Measurements from ENCODE around the gene HOXC10. TPM values are rescaled to one million over a fixed set of nuclear protein-coding genes. Genes with fewer than 3 reads are reported as not detected.
A peak's percentile ranks its signal among the peaks of the same experiment; 100 is the strongest.

The HOXC10 gene
- total RNA-seq, 1 experiment from 2014 or later: not detected

DNA sequence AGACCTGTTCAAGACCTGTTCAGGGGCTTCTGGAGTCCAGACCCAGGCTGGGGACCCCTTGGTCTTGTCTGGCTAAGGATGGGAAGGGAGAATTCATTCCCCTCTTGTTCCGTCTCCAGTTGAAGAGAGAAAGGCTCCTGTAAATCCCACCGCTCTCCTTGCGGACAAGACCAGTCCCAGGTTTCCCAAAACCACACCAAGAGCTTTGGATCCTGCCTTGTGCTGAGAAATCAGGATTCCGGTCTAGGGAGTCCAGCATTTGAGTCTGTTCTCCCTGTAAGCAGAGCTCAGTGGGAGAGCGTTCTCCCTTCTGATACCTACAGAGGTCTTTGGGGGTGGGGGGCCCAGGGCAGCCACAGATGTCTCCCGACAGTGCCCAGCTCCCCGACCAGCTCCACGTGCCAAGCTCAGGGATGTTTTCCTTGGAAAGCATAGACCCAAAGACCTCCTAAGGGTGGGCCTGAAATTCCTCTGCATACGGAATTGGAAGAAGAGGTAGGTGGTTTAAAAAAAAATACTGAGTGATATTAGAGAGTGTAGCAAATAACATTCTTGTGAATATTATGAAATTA lies 44.4 kb upstream of the HOXC10 start:
- peaks cover 15% of the 10 kb centered on the region for H3K36me3 Mint-ChIP-seq (ENCODE audit: insufficient read depth, unreplicated experiment)
- peaks cover 40% of the 10 kb centered on the region for H3K4me1 Mint-ChIP-seq (ENCODE audit: insufficient read depth, unreplicated experiment)
- H3K4me3 Mint-ChIP-seq (ENCODE audit: unreplicated experiment): peak overlapping the region; percentile 78
- peak; percentile 14 for DNase-seq (ENCODE audit: unreplicated experiment)
- no TSS peak for BruUV-seq (replicated peaks)
- no peaks in the 10 kb centered on the region for H3K9me3 Mint-ChIP-seq (ENCODE audit: unreplicated experiment)
- CTCF ChIA-PET: interaction anchor here (0.6 to 4.1 kb wide), 13 partner anchors 18 to 274 kb away, joined by 3 to 21 read pairs (median 4); partner anchors contain the start of genes HOXC11 and HOXC5
- peak overlapping the region; percentile 68 for H3K27ac Mint-ChIP-seq (ENCODE audit: low read depth, unreplicated experiment)
- intact Hi-C loops (cut with micrococcal nuclease): no loop called here
- POLR2A ChIA-PET: interaction anchor here (0.7 to 4.8 kb wide), 11 partner anchors 10 to 194 kb away, joined by 3 to 59 read pairs (median 7); partner anchors contain the start of genes HOTAIR, HOXC11, HOXC12 and HOXC8
- H3K27me3 Mint-ChIP-seq (ENCODE audit: insufficient read depth, unreplicated experiment): no peaks in the 10 kb centered on the region
- TF ChIP-seq, protein P1, sequence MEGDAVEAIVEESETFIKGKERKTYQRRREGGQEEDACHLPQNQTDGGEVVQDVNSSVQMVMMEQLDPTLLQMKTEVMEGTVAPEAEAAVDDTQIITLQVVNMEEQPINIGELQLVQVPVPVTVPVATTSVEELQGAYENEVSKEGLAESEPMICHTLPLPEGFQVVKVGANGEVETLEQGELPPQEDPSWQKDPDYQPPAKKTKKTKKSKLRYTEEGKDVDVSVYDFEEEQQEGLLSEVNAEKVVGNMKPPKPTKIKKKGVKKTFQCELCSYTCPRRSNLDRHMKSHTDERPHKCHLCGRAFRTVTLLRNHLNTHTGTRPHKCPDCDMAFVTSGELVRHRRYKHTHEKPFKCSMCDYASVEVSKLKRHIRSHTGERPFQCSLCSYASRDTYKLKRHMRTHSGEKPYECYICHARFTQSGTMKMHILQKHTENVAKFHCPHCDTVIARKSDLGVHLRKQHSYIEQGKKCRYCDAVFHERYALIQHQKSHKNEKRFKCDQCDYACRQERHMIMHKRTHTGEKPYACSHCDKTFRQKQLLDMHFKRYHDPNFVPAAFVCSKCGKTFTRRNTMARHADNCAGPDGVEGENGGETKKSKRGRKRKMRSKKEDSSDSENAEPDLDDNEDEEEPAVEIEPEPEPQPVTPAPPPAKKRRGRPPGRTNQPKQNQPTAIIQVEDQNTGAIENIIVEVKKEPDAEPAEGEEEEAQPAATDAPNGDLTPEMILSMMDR (IDR thresholded peaks at IDR 0.05; ENCODE audit: unreplicated experiment): no peak

DNA sequence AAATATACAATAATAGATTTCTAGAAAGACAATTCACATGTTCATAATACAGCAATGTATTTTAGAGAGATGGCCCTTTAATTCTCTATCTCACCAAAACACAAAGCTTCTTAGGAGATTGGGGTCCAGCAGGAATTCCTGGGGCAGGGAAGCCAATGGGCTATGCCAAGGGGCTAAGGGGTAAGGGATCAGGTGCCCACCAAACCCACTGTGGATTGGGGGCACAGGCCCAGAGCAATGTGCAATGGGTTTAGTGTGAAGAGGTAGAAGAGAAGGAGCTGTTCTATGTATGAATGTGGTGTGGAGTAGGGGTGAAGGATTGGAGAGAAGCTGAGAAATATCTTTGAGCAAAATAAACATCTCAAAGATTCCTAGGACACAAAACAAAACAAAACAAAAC lies 43.8 kb upstream of the HOXC10 start:
- ChIA-PET POLR2A (interaction anchor here (0.8 to 4.8 kb wide), 6 partner anchors 13 to 195 kb away, joined by 3 to 59 read pairs (median 4); partner anchors contain the start of genes HOTAIR, HOXC11 and HOXC12), CTCF (interaction anchor here (0.6 to 4.1 kb wide), 7 partner anchors 32 to 198 kb away, joined by 3 to 21 read pairs (median 4); partner anchors contain the start of genes HOXC10 and HOXC11)
- peak overlapping the region; percentile 41 for H3K27ac Mint-ChIP-seq (ENCODE audit: low read depth, unreplicated experiment)
- intact Hi-C loops (cut with micrococcal nuclease): no loop called here
- H3K4me1 Mint-ChIP-seq (ENCODE audit: insufficient read depth, unreplicated experiment): peaks cover 40% of the 10 kb centered on the region
- H3K27me3 Mint-ChIP-seq (ENCODE audit: insufficient read depth, unreplicated experiment): no peaks in the 10 kb centered on the region
- peaks cover 15% of the 10 kb centered on the region for H3K36me3 Mint-ChIP-seq (ENCODE audit: insufficient read depth, unreplicated experiment)
- DNase-seq (ENCODE audit: unreplicated experiment): no peak
- H3K9me3 Mint-ChIP-seq (ENCODE audit: unreplicated experiment): no peaks in the 10 kb centered on the region
- TF ChIP-seq, protein P1 (IDR thresholded peaks at IDR 0.05; ENCODE audit: unreplicated experiment): no peak
- no TSS peak for BruUV-seq (replicated peaks)
- H3K4me3 Mint-ChIP-seq (ENCODE audit: unreplicated experiment): peak overlapping the region; percentile 62

DNA sequence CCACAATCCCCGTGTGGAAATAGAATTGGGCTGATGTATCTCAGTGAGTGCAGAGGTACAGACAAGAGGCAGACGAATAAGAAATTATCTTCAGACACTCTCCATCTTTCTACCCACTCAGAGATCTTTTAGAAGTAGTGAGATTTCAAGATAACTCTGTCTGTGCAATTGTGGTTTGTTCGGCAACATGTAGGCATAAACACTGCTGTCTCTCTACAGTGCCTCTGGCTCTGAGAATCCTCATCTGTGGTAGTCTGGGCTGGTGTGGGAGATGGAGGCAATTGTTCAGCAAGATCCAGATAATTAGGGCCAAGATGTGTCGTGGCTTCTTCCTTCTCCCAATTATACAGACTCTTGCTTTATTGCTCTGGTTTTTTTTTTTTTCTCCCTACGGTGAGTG lies 43.2 kb upstream of the HOXC10 start:
- peaks cover 40% of the 10 kb centered on the region for H3K4me1 Mint-ChIP-seq (ENCODE audit: insufficient read depth, unreplicated experiment)
- peak overlapping the region; percentile 62 for H3K4me3 Mint-ChIP-seq (ENCODE audit: unreplicated experiment)
- H3K27me3 Mint-ChIP-seq (ENCODE audit: insufficient read depth, unreplicated experiment): no peaks in the 10 kb centered on the region
- BruUV-seq (replicated peaks): no TSS peak
- TF ChIP-seq, protein P1 (IDR thresholded peaks at IDR 0.05; ENCODE audit: unreplicated experiment): no peak
- ChIA-PET POLR2A (interaction anchor here (0.8 to 4.8 kb wide), 4 partner anchors 12 to 195 kb away, joined by 3 to 59 read pairs (median 4); partner anchors contain the start of genes HOTAIR, HOXC11 and HOXC12), CTCF (interaction anchor here (0.6 to 4.1 kb wide), 7 partner anchors 43 to 273 kb away, joined by 3 to 21 read pairs (median 3); partner anchors contain the start of gene HOXC10)
- no peak for DNase-seq (ENCODE audit: unreplicated experiment)
- H3K27ac Mint-ChIP-seq (ENCODE audit: low read depth, unreplicated experiment): peak overlapping the region; percentile 41
- H3K9me3 Mint-ChIP-seq (ENCODE audit: unreplicated experiment): no peaks in the 10 kb centered on the region
- intact Hi-C loops (cut with micrococcal nuclease): no loop called here
- H3K36me3 Mint-ChIP-seq (ENCODE audit: insufficient read depth, unreplicated experiment): peaks cover 15% of the 10 kb centered on the region

DNA sequence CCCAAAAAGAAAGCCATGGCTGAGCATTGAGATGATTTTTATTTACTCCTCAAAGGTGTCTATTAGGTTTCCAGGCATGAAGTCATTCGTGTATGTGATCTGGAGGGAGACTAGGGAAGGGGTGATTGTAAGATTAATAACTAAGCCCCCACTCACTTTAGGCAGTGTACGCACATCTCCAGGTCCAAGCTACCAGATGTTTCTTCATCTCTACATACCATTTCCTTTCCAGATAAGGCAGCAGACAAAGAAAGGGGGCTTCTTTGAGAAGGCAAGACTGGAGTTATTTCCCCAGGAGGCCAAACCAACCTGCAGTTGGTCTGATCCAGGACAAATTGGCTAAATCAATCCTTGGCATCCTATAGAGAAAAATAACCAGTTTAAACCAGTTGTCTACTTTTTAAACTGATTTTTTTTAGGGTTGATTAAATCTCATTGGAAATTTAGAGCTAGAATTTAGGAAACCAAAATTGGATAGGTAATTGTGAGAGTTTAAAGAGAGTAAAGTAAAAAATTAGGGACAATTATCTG lies 42.4 kb upstream of the HOXC10 start:
- no peak overlapping the region for H3K27ac Mint-ChIP-seq (ENCODE audit: low read depth, unreplicated experiment)
- H3K4me3 Mint-ChIP-seq (ENCODE audit: unreplicated experiment): no peak overlapping the region
- ChIA-PET CTCF (interaction anchor here (0.6 to 0.9 kb wide), 3 partner anchors 118 to 272 kb away, joined by 3 read pairs; no protein-coding TSS in a partner anchor), POLR2A (no interaction called here)
- peaks cover 40% of the 10 kb centered on the region for H3K4me1 Mint-ChIP-seq (ENCODE audit: insufficient read depth, unreplicated experiment)
- DNase-seq (ENCODE audit: unreplicated experiment): no peak
- peaks cover 15% of the 10 kb centered on the region for H3K36me3 Mint-ChIP-seq (ENCODE audit: insufficient read depth, unreplicated experiment)
- H3K27me3 Mint-ChIP-seq (ENCODE audit: insufficient read depth, unreplicated experiment): no peaks in the 10 kb centered on the region
- TF ChIP-seq, protein P1 (IDR thresholded peaks at IDR 0.05; ENCODE audit: unreplicated experiment): no peak
- intact Hi-C loops (cut with micrococcal nuclease): no loop called here
- H3K9me3 Mint-ChIP-seq (ENCODE audit: unreplicated experiment): no peaks in the 10 kb centered on the region
- BruUV-seq (replicated peaks): no TSS peak

Measured in MCF 10A (cell line).